GM19240 (cell line): ENCODE results near the gene WDR55.
"Not testable (repeated sequence)": the region's sequence is repeated elsewhere in the genome, so short reads cannot be mapped to it uniquely, and the experiment has no call there.

Experiments
- DNase-seq: peaks from one replicate; pipeline ENCODE4 v3.0.0; 2011; ENCODE audit warnings: low spot score; ENCODE audit not compliant: insufficient read length

WDR55 gene, protein sequence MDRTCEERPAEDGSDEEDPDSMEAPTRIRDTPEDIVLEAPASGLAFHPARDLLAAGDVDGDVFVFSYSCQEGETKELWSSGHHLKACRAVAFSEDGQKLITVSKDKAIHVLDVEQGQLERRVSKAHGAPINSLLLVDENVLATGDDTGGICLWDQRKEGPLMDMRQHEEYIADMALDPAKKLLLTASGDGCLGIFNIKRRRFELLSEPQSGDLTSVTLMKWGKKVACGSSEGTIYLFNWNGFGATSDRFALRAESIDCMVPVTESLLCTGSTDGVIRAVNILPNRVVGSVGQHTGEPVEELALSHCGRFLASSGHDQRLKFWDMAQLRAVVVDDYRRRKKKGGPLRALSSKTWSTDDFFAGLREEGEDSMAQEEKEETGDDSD

DNA sequence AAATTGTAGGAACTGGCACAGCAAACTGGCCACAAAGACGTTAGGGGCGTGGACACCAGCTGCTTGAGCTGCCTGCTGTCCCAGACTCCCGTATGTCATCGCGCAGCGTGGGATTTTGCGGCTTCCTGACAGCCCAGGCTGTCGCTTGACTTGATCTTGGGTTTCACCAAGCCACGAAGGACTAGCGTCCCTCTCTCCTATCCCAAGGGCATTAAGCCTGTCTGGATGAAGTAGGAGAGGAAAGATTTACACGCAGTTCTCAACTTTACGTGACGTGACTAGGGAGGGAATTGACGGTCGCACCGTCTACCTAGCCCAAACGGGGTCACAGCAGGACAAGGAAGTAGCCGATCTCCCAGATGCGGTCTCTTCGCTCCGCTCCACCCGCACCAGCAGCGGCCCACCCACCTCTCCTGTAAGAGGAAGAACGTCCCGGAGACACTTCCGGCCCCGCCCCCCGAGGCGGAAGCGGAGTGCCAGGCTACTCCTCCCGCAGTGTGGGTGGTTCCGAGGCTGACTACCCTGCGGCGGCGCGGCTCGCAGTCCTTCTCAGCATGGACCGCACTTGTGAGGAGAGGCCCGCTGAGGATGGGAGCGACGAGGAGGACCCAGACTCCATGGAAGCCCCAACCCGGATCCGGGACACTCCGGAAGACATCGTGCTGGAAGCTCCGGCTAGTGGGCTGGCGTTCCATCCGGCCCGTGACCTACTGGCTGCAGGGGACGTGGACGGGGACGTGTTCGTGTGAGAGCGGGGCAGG, at the start of gene WDR55:
TSS of gene WDR55 (plus strand) at position 546 of the 761 bp plus-strand sequence. CDS start at position 555, 9 bp downstream.
- peak; percentile 92 for DNase-seq

- DNase-seq: no peak
Observed at GRCh38 chr5:140622301-140622700, 42.4 kb upstream of the WDR55 start.

- not testable (repeated sequence) for DNase-seq
Observed at GRCh38 chr5:140623061-140623460, 41.6 kb upstream of the WDR55 start.

GRCh38 chr5:140624886-140625285, 39.8 kb upstream of the WDR55 start:
- DNase-seq: not testable (repeated sequence)

GRCh38 chr5:140627972-140628371, 36.7 kb upstream of the WDR55 start:
- no peak for DNase-seq

DNA sequence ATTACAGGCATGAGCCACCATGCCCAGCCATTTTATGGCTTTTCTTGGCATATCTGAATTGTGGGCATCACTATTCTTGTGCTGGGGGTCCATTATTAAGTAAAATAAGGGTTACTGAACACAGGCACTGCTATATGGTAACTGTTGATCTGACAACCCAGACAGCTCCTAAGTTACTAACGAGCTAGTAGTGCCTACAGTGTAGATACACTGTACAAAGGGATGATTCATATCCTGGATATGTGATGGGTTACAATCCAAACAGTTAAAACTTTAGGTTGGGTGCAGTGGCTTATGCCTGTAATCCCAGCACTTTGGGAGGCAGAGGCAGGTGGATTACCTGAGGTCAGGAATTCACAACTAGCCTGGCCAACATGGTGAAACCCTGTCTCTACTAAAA, 36.0 kb upstream of the WDR55 start:
- no peak for DNase-seq

- DNase-seq: no peak
Observed at GRCh38 chr5:140630292-140631035, 34.2 kb upstream of the WDR55 start.

GRCh38 chr5:140631036-140631417, 33.7 kb upstream of the WDR55 start:
- no peak for DNase-seq

DNA sequence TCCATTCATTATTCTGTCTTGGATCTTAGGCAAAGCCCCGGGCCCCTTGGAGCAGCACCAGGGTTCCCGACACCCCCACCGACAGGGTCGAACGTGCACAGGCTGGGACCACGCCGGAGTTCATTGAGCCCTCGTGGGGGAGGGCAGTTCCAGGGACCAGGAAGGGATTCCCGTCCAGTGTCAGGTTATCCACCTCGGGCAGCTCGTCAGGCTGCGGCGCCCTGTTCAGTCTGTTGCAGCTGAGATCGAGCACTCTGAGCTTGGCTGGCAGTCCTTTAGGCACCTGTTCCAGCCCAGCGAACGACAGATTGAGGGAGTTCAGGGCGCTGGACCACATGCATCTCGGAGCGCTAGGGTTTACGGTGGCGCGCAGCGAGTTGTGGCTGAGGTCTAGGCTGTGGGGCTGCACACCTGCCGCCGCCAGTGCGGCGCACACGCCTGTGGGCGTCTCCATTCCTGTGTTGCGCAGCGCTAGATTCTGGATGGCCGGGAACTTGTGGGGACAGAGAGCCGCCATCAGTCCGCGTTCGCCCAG, 32.8 kb upstream of the WDR55 start:
- DNase-seq: no peak

- no peak for DNase-seq
Observed at GRCh38 chr5:140632366-140633020, 32.2 kb upstream of the WDR55 start.

DNA sequence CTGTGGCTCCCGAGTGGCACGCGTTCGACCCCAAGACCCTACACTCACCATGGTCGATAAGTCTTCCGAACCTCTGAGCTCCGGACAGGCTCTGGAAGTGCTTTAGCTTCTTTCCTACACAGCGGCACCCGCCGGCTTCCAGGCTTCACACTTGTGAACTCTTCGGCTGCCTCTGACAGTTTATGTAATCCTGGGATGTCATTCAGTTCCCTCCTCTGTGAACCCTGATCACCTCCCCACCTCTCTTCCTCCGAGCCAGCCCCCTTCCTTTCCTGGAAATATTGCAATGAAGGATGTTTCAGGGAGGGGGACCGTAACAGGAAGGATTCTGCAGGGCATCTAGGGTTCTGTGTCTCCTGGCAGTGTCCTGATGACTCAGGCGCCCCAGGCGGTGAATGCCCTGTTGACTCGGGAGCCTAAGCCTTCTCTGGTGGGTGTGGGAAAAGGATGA, 31.7 kb upstream of the WDR55 start, which contains the start of gene CD14:
TSS of gene CD14 (minus strand) at position 155 of the 451 bp plus-strand sequence. CDS start at position 51, 104 bp downstream.
- no peak for DNase-seq

GRCh38 chr5:140633501-140633900, 31.2 kb upstream of the WDR55 start:
- DNase-seq: no peak

GRCh38 chr5:140634103-140634502, 30.6 kb upstream of the WDR55 start:
- no peak for DNase-seq

- DNase-seq: no peak
Observed at GRCh38 chr5:140635291-140636257, 29.1 kb upstream of the WDR55 start.

DNA sequence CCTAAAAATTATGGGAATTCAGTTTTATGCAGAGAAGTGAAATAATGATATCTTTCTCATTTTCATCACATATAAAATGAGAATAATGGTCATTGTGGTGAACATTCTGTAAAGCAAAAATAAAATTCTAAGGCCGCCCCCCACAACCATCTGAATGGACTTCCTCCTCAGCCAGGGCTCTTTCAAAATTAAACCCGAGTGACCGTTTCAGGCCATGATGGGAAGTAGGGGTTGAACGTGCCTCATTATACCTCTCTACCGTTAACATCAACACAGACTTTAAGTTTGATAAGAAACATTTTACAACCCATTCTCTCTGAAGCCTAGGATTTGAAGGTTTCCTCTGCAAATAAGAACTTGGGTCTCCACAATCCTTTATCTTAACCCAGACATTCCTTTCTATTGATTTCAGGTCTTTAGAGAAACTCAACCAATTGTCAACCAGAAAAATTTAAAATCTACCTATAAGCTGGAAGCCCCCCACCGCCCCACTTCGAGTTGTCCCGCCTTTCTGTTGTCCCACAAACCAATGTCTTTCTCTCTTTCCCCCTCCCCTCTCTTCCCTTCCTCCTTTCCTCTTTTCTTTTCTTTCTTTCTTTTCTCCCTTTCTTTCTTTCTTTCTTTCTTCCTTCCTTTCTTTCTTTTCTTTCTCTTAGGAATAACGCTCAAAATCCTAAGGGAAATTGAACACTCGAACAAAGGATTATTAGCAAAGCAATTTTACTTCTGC, 27.2 kb upstream of the WDR55 start:
- no peak for DNase-seq

DNA sequence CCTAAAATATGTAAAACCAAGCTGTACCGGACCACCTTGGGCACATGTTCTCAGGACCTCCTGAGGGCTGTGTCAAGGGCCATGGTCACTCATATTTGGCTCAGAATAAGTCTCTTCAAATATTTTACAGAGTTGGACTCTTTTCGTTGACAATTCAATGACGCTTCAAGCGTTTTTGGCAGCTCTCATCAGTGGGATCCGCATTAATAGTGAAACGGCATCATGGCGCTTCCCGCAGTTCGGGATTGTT, 25.9 kb upstream of the WDR55 start:
- DNase-seq: not testable (repeated sequence)

GRCh38 chr5:140639148-140639981, 25.3 kb upstream of the WDR55 start, which contains the start of gene TMCO6:
Gene TMCO6 (plus strand): TSS chr5:140639451. CDS start chr5:140639528, 77 bp downstream.
- DNase-seq: peak; percentile 90

- DNase-seq: no peak
Observed at GRCh38 chr5:140641716-140642115, 23.0 kb upstream of the WDR55 start.
